OCI-LY1 (cell line): Measurements from ENCODE around the gene YJU2.

Source experiments
- CTCF ChIP-seq: fragments of 200-600 bp; sonication (generic), shearing (Covaris generic); IDR thresholded peaks from 2 replicates; pipeline ENCODE4 v1.5.1; 2017; ENCODE audit warnings: mild to moderate bottlenecking, antibody characterized with exemption, low read length, moderate library complexity, mixed read lengths
- EZH2 ChIP-seq: fragments of 200-600 bp; sonication (generic), shearing (Covaris generic); IDR thresholded peaks from 2 replicates; pipeline ENCODE4 v1.8.0; 2017; ENCODE audit warnings: borderline replicate concordance, mixed run types, mild to moderate bottlenecking, antibody characterized with exemption, low read length, moderate library complexity, mixed read lengths

GRCh38 chr19:4201798-4202197, 45.1 kb upstream of the YJU2 start:
- no peak for TF ChIP-seq CTCF
- TF ChIP-seq EZH2 = no peak
